CD4-positive, alpha-beta T cell treated with Interleukin-17A for 4 hours (primary cell): ENCODE results near the gene CD109.
A peak's percentile ranks its signal among the peaks of the same experiment; 100 is the strongest.

Experiments
- DNase-seq: peaks from one replicate; pipeline ENCODE4 v3.0.0-alpha.2; 2020; ENCODE audit warnings: mixed read lengths

CD109 gene

GRCh38 chr6:73731285-73731684, 35.3 kb downstream of the CD109 start:
- DNase-seq: no peak

GRCh38 chr6:73732845-73733675, 37.1 kb downstream of the CD109 start:
- DNase-seq: peak; percentile 78

- DNase-seq: no peak
Measured at GRCh38 chr6:73733791-73734190, 37.8 kb downstream of the CD109 start.

GRCh38 chr6:73734832-73735453, 38.9 kb downstream of the CD109 start:
- no peak for DNase-seq

GRCh38 chr6:73738367-73739028, 42.5 kb downstream of the CD109 start:
- no peak for DNase-seq

GRCh38 chr6:73739096-73739495, 43.1 kb downstream of the CD109 start:
- DNase-seq: no peak

- DNase-seq: no peak
Measured at GRCh38 chr6:73742433-73742832, 46.4 kb downstream of the CD109 start.

GRCh38 chr6:73743081-73743480, 47.1 kb downstream of the CD109 start:
- DNase-seq: no peak

- no peak for DNase-seq
Measured at GRCh38 chr6:73743556-73743955, 47.6 kb downstream of the CD109 start.

- DNase-seq: no peak
Measured at GRCh38 chr6:73746787-73747186, 50.8 kb downstream of the CD109 start.

GRCh38 chr6:73747289-73747688, 51.3 kb downstream of the CD109 start:
- DNase-seq: no peak

- no peak for DNase-seq
Measured at GRCh38 chr6:73752943-73753342, 56.9 kb downstream of the CD109 start.

- no peak for DNase-seq
Measured at GRCh38 chr6:73766040-73766439, 70.0 kb downstream of the CD109 start.

- DNase-seq: no peak
Measured at GRCh38 chr6:73768558-73768957, 72.6 kb downstream of the CD109 start.

- no peak for DNase-seq
Measured at GRCh38 chr6:73769976-73770375, 74.0 kb downstream of the CD109 start.

- no peak for DNase-seq
Measured at GRCh38 chr6:73774311-73774774, 78.3 kb downstream of the CD109 start.

- DNase-seq: no peak
Measured at GRCh38 chr6:73779943-73780342, 83.9 kb downstream of the CD109 start.

GRCh38 chr6:73782911-73783310, 86.9 kb downstream of the CD109 start:
- DNase-seq: no peak

GRCh38 chr6:73784726-73785505, 88.9 kb downstream of the CD109 start:
- DNase-seq: no peak

- DNase-seq: no peak
Measured at GRCh38 chr6:73790574-73790973, 94.6 kb downstream of the CD109 start.

GRCh38 chr6:73791336-73791735, 95.3 kb downstream of the CD109 start:
- no peak for DNase-seq

- no peak for DNase-seq
Measured at GRCh38 chr6:73792738-73793137, 96.7 kb downstream of the CD109 start.

- DNase-seq: no peak
Measured at GRCh38 chr6:73796881-73797280, 100.9 kb downstream of the CD109 start.
